MG63 (cell line): ENCODE measurements around the gene MEDAG. TPM values are rescaled to one million over a fixed set of nuclear protein-coding genes. Genes with fewer than 3 reads are reported as not detected.

ENCODE experiments used
- DNase-seq: peaks from one replicate; pipeline ENCODE4 v3.0.0-alpha.2; 2020
- H3K27me3 ChIP-seq: fragments of 250-450 bp; sonication (Bioruptor Pico); 2 replicates; pipeline ENCODE4 v1.5.1; 2020; ENCODE audit warnings: mild to moderate bottlenecking, moderate library complexity
- H3K36me3 ChIP-seq: fragments of 250-450 bp; sonication (Bioruptor Pico); 2 replicates; pipeline ENCODE4 v1.5.1; 2020; ENCODE audit warnings: mild to moderate bottlenecking, moderate library complexity
- H3K4me3 ChIP-seq: fragments of 250-450 bp; sonication (Bioruptor Pico); 2 replicates; pipeline ENCODE4 v1.5.1; 2020; ENCODE audit warnings: mild to moderate bottlenecking, moderate library complexity
- H3K9me3 ChIP-seq: fragments of 250-450 bp; sonication (Bioruptor Pico); 2 replicates; pipeline ENCODE4 v1.5.1; 2020; ENCODE audit warnings: mild to moderate bottlenecking, moderate library complexity
- total RNA-seq: library from RNA; depleted of rRNA; stranded (reverse); fragments of >200 nt; shearing (Covaris generic); gene quantifications from 2 replicates; pipeline ENCODE4 v1.2.3, GENCODE V29; 2014; ENCODE audit warnings: low replicate concordance

The MEDAG gene
- total RNA-seq, 1 experiment from 2014 or later = 1.1 TPM

- H3K9me3 ChIP-seq = 0 out of 2 replicates have a peak, but pooled peaks cover 2% of the 10 kb centered on the region
- no peaks in the 10 kb centered on the region for H3K27me3 ChIP-seq
- no peak for DNase-seq
- no peak overlapping the region for H3K4me3 ChIP-seq
- H3K36me3 ChIP-seq = no peaks in the 10 kb centered on the region
These were observed 16.8 kb upstream of the MEDAG start for GRCh38 chr13:30889196-30889690.

- Histone ChIP-seq H3K9me3 (no peaks in the 10 kb centered on the region), H3K4me3 (no peak overlapping the region), H3K27me3 (no peaks in the 10 kb centered on the region), H3K36me3 (no peaks in the 10 kb centered on the region)
- DNase-seq = peak; percentile 48
These were observed 13.1 kb upstream of the MEDAG start for GRCh38 chr13:30892966-30893365.

- no peak overlapping the region for H3K4me3 ChIP-seq
- no peaks in the 10 kb centered on the region for H3K36me3 ChIP-seq
- no peaks in the 10 kb centered on the region for H3K27me3 ChIP-seq
- DNase-seq = no peak
- H3K9me3 ChIP-seq = no peaks in the 10 kb centered on the region
These were observed 10.3 kb upstream of the MEDAG start for GRCh38 chr13:30895773-30896172.

GRCh38 chr13:30898070-30898469 is 8.0 kb upstream of the MEDAG start:
- no peaks in the 10 kb centered on the region for H3K9me3 ChIP-seq
- no peaks in the 10 kb centered on the region for H3K27me3 ChIP-seq
- no peak overlapping the region for H3K4me3 ChIP-seq
- H3K36me3 ChIP-seq = no peaks in the 10 kb centered on the region
- DNase-seq = no peak

- Histone ChIP-seq H3K36me3 (no peaks in the 10 kb centered on the region), H3K4me3 (no peak overlapping the region), H3K9me3 (no peaks in the 10 kb centered on the region), H3K27me3 (no peaks in the 10 kb centered on the region)
- DNase-seq = peak; percentile 44
These were observed 7.3 kb upstream of the MEDAG start for GRCh38 chr13:30898678-30899241.

- H3K27me3 ChIP-seq = no peaks in the 10 kb centered on the region
- no peaks in the 10 kb centered on the region for H3K36me3 ChIP-seq
- DNase-seq = no peak
- H3K9me3 ChIP-seq = no peaks in the 10 kb centered on the region
- H3K4me3 ChIP-seq = no peak overlapping the region
These were observed 5.6 kb upstream of the MEDAG start for GRCh38 chr13:30900436-30900835.

GRCh38 chr13:30900952-30901749 is 4.9 kb upstream of the MEDAG start:
- DNase-seq = no peak
- H3K27me3 ChIP-seq = no peaks in the 10 kb centered on the region
- H3K9me3 ChIP-seq = no peaks in the 10 kb centered on the region
- H3K4me3 ChIP-seq = no peak overlapping the region
- H3K36me3 ChIP-seq = no peaks in the 10 kb centered on the region

GRCh38 chr13:30904043-30904442 is 2.0 kb upstream of the MEDAG start:
- Histone ChIP-seq H3K36me3 (no peaks in the 10 kb centered on the region), H3K27me3 (no peaks in the 10 kb centered on the region), H3K4me3 (no peak overlapping the region), H3K9me3 (no peaks in the 10 kb centered on the region)
- no peak for DNase-seq

- Histone ChIP-seq H3K27me3 (no peaks in the 10 kb centered on the region), H3K4me3 (no peak overlapping the region), H3K9me3 (no peaks in the 10 kb centered on the region), H3K36me3 (no peaks in the 10 kb centered on the region)
- no peak for DNase-seq
These were observed 460 bp downstream of the MEDAG start for GRCh38 chr13:30906411-30907051.

- no peak overlapping the region for H3K4me3 ChIP-seq
- DNase-seq = peak; percentile 84
These were observed 1.2 kb downstream of the MEDAG start for GRCh38 chr13:30907121-30907861.

GRCh38 chr13:30908416-30908980 is 2.4 kb downstream of the MEDAG start:
- H3K9me3 ChIP-seq = no peaks in the 10 kb centered on the region
- no peaks in the 10 kb centered on the region for H3K27me3 ChIP-seq
- no peaks in the 10 kb centered on the region for H3K36me3 ChIP-seq
- DNase-seq = peak; percentile 89
- H3K4me3 ChIP-seq = no peak overlapping the region

More at GRCh38 chr13:30907121-30907861, 1.2 kb downstream of the MEDAG start:
- no peaks in the 10 kb centered on the region for H3K27me3 ChIP-seq
- no peaks in the 10 kb centered on the region for H3K36me3 ChIP-seq
- no peaks in the 10 kb centered on the region for H3K9me3 ChIP-seq

- Histone ChIP-seq H3K4me3 (no peak overlapping the region), H3K9me3 (no peaks in the 10 kb centered on the region), H3K36me3 (no peaks in the 10 kb centered on the region), H3K27me3 (no peaks in the 10 kb centered on the region)
- DNase-seq = no peak
These were observed 4.6 kb downstream of the MEDAG start for GRCh38 chr13:30910676-30911075.

GRCh38 chr13:30915691-30916541 is 9.8 kb downstream of the MEDAG start:
- Histone ChIP-seq H3K9me3 (no peaks in the 10 kb centered on the region), H3K36me3 (no peaks in the 10 kb centered on the region), H3K27me3 (no peaks in the 10 kb centered on the region), H3K4me3 (no peak overlapping the region)
- DNase-seq = no peak

GRCh38 chr13:30916991-30917390 is 10.9 kb downstream of the MEDAG start:
- DNase-seq = no peak
- Histone ChIP-seq H3K27me3 (no peaks in the 10 kb centered on the region), H3K36me3 (no peaks in the 10 kb centered on the region), H3K4me3 (no peak overlapping the region), H3K9me3 (no peaks in the 10 kb centered on the region)

- H3K36me3 ChIP-seq = no peaks in the 10 kb centered on the region
- no peak for DNase-seq
- no peak overlapping the region for H3K4me3 ChIP-seq
- no peaks in the 10 kb centered on the region for H3K9me3 ChIP-seq
- H3K27me3 ChIP-seq = no peaks in the 10 kb centered on the region
These were observed 12.8 kb downstream of the MEDAG start for GRCh38 chr13:30918662-30919405.
